Right lobe of liver (tissue), 4 donors: ENCODE measurements around the gene TRMT44.

ENCODE experiments used
- POLR2A ChIP-seq: fragments of 450-650 bp; IDR thresholded peaks from one replicate; pipeline ENCODE4 v1.6.1; 2017; ENCODE audit warnings: antibody characterized with exemption, mild to moderate bottlenecking
- TF ChIP-seq, protein P1 (sequence below), 4 donors: fragments of 200-600 bp in 3 of 4; fragments of 450-650 bp in 1 of 4; IDR thresholded peaks; one replicate each; pipeline versions ENCODE4 v1.5.1 to v1.8.0; 2016 to 2022; ENCODE audit warnings: antibody characterized with exemption in 4 of 4, mild to moderate bottlenecking in 2 of 4
- donor health status: DM: no; HTN: no; CAD: no.
- donor health status: DM: no; HTN: no; CAD: no.
- donor health status: DM: no; HTN: yes; CAD: no.

DNA sequence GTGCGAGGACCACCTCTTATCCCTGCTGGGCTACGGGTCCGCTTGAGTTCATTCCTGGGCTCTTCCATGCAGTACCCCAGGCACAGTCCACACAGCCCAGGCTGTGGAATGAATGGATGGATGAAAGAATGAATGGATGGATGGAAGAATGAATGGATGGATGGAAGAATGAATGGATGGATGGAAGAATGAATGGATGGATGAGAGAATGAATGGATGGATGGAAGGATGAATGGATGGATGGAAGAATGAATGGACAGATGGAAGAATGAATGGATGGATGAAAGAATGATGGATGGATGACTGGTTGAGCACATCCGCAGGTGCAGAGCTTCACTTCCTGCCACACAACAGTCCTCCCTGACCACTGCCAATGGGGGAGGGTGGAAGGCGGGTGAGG, 28.3 kb upstream of the TRMT44 start:
- TF ChIP-seq, protein P1, sequence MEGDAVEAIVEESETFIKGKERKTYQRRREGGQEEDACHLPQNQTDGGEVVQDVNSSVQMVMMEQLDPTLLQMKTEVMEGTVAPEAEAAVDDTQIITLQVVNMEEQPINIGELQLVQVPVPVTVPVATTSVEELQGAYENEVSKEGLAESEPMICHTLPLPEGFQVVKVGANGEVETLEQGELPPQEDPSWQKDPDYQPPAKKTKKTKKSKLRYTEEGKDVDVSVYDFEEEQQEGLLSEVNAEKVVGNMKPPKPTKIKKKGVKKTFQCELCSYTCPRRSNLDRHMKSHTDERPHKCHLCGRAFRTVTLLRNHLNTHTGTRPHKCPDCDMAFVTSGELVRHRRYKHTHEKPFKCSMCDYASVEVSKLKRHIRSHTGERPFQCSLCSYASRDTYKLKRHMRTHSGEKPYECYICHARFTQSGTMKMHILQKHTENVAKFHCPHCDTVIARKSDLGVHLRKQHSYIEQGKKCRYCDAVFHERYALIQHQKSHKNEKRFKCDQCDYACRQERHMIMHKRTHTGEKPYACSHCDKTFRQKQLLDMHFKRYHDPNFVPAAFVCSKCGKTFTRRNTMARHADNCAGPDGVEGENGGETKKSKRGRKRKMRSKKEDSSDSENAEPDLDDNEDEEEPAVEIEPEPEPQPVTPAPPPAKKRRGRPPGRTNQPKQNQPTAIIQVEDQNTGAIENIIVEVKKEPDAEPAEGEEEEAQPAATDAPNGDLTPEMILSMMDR (IDR thresholded peaks at IDR 0.05) = no peak
- TF ChIP-seq POLR2A = no peak
